IgD-negative memory B cell (primary cell): ENCODE data around the gene LRRN4. TPM values are rescaled to one million over a fixed set of nuclear protein-coding genes. Genes with fewer than 3 reads are reported as not detected.
"Not testable (repeated sequence)": the region's sequence is repeated elsewhere in the genome, so short reads cannot be mapped to it uniquely, and the experiment has no call there.

Experiments
- H3K27ac Mint-ChIP-seq, 3 donors: one replicate each; pipeline ENCODE4 v1.8.0; 2020 to 2022; ENCODE audit warnings: mild to moderate bottlenecking in 3 of 3, mixed read lengths in 3 of 3, moderate library complexity in 1 of 3
- H3K27me3 Mint-ChIP-seq: one replicate; pipeline ENCODE4 v1.8.0; 2021; ENCODE audit warnings: mixed read lengths
- H3K36me3 Mint-ChIP-seq: one replicate; pipeline ENCODE4 v1.8.0; 2020; ENCODE audit warnings: mild to moderate bottlenecking, mixed read lengths
- H3K4me1 Mint-ChIP-seq, 3 donors: one replicate each; pipeline ENCODE4 v1.8.0; 2020 to 2022; ENCODE audit warnings: mixed read lengths in 3 of 3, mild to moderate bottlenecking in 1 of 3
- H3K4me3 Mint-ChIP-seq, 4 donors: one replicate each; pipeline ENCODE4 v1.8.0; 2020 to 2022; ENCODE audit warnings: mild to moderate bottlenecking in 4 of 4, mixed read lengths in 4 of 4, moderate library complexity in 3 of 4
- H3K9me3 Mint-ChIP-seq, 3 donors: one replicate each; pipeline ENCODE4 v1.8.0; 2020 to 2021; ENCODE audit warnings: mixed read lengths in 3 of 3, mild to moderate bottlenecking in 1 of 3
- polyA plus RNA-seq: library from polyadenylated mRNA; unstranded; fragments of 300-500 nt; fragmentation: Illumina TruSeq; gene quantifications from one replicate; pipeline ENCODE4 v1.2.3, GENCODE V29; 2021

The LRRN4 gene
- polyA plus RNA-seq, 1 donor from 2014 or later, result not detected

DNA sequence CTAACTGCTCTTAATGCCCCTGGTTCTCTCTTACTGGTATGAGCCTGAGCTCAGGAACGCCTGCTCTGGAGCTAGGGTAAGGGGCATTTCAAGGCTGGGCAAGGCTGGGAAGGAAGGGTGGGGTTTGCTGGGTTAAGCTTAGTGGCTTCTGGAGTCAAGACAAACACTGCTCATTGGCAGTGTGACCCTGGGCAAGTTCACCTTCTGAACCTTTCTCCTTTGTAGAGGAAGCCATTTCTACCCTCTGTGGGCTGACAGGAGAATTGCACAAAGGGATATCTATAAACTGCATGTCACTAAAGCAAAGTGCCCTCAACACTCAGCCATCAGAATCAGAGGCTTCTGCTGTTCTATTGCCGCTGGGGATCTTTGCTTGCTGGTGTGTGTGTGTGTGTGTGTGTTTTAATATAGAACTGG, 20.3 kb upstream of the LRRN4 start:
- Mint-ChIP-seq H3K27me3 (peaks cover 12% of the 10 kb centered on the region), H3K36me3 (no peaks in the 10 kb centered on the region), H3K4me1 (peaks cover 0 to 4% (median 0%) of the 10 kb centered on the region in 3 donors), H3K27ac (no peak overlapping the region), H3K4me3 (no peak overlapping the region), H3K9me3 (no peaks in the 10 kb centered on the region)

DNA sequence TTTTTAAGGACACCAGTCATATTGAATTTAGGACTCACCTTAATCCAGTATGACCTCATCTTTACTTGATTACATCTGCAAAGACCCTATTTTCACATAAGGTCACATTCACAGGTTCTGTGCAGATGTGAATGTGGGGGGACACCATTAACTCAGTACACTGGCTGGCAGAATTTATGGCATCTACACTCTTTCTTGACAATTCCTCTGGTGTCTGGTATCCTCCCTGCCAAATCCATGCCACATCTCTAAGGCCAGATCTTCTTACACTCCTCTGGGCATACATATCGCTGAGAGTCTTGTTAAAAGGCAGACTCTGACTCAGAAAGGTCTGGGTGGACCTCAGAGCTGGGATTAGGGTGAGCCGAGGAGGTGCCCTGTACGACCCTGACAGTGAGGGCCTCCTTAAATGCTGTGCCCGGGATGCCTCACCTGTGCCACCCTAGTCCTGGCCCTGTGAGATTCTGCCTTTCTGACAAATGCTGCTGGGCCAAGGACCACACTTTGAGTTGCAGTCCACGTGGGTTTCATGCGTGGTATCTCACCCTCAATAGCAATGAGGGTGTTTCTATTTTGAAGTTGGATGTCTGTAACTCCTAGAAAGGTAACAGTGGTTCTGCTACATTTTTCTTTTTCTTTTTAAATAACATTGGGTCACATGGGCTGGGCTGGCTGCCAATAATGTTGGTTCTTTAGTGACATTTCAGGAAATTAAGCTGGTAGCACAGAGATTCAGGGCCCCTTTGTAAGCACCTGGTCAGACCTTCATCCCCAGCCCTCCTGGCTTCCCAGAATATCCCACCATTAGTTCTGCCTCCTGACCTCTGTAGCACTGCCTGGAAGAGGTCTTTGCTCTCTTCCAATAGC, 17.2 kb upstream of the LRRN4 start:
- H3K9me3 Mint-ChIP-seq, result no peaks in the 10 kb centered on the region
- H3K4me1 Mint-ChIP-seq, result peaks cover 0 to 4% (median 0%) of the 10 kb centered on the region in 3 donors
- no peaks in the 10 kb centered on the region for H3K36me3 Mint-ChIP-seq
- H3K27me3 Mint-ChIP-seq, result peaks cover 11% of the 10 kb centered on the region
- peak overlapping the region in 1 of 4 donors; percentile 13 for H3K4me3 Mint-ChIP-seq
- H3K27ac Mint-ChIP-seq, result no peak overlapping the region

DNA sequence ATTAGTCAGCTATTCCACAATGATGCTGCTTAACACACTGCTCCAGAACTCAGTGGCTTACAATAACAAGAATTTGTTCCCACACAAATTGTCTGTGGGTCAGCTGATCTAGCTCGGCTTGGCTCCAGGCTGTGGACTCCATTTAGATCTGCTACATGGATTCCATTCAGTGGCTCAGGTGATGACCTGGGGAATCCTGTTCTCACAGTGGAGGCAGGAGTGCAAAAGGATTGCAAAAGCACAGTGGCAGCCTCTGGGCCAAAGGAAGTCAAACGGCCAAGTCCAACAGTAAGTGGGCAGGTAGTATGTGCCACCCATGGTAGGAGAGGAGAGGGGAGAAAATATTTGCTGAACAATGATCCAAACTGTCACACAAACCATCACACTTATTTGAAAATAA, 15.8 kb upstream of the LRRN4 start:
- Mint-ChIP-seq H3K9me3 (no peaks in the 10 kb centered on the region), H3K27ac (no peak overlapping the region), H3K36me3 (no peaks in the 10 kb centered on the region), H3K4me1 (peaks cover 0 to 4% (median 0%) of the 10 kb centered on the region in 3 donors), H3K4me3 (no peak overlapping the region), H3K27me3 (peaks cover 7% of the 10 kb centered on the region)

DNA sequence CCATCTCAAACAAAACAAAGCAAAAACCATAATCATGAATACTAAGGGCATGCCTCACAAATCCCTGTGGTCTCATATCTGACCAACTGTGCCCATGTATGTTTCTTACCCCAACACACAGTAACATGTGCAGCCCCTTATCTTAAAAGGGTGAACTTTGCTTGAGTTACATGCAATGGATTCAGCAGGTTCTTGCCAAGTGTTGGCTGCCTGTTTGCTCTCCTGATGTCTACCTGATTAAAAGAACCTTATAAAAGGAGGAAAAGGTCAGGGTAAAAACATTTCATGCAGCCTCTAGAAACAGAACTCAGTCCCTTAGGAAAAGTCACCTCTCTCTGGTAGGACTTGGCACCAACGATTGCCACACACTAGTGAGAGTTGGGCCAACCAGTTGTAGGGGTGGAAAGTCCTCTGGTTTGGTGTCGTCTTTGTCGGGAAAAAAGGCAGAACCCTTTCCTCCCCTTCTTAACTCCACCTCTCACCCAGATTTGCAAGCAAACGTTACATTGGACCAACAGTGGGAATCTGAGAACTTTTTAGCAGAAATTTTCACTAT, 14.0 kb upstream of the LRRN4 start:
- H3K27me3 Mint-ChIP-seq, result peaks cover 1% of the 10 kb centered on the region
- H3K4me3 Mint-ChIP-seq, result no peak overlapping the region
- H3K27ac Mint-ChIP-seq, result no peak overlapping the region

DNA sequence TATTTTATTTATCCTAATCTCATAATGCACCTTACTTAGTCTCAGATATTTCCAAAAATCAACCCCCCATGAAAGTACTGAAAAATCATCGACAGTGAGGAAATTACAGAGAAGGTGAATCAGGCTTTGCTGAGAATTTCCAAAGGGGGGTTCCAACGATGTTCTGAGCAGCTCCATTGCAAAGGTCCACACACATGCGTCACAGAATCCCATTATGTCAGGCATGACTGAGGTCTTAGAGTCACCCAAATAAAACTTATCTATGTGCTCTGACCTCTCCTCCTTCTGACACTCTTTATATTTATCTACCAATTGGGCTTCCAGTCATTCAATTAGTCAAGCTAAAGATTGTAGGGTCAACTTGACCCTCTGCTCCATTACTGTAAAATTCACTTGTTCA, 12.7 kb upstream of the LRRN4 start:
- H3K9me3 Mint-ChIP-seq, result no peaks in the 10 kb centered on the region
- H3K27ac Mint-ChIP-seq, result no peak overlapping the region
- peaks cover 1% of the 10 kb centered on the region for H3K27me3 Mint-ChIP-seq
- H3K36me3 Mint-ChIP-seq, result no peaks in the 10 kb centered on the region
- no peaks in the 10 kb centered on the region for H3K4me1 Mint-ChIP-seq
- H3K4me3 Mint-ChIP-seq, result no peak overlapping the region

More for the DNA sequence above, 14.0 kb upstream of the LRRN4 start:
- Mint-ChIP-seq H3K36me3 (no peaks in the 10 kb centered on the region), H3K4me1 (no peaks in the 10 kb centered on the region), H3K9me3 (no peaks in the 10 kb centered on the region)

DNA sequence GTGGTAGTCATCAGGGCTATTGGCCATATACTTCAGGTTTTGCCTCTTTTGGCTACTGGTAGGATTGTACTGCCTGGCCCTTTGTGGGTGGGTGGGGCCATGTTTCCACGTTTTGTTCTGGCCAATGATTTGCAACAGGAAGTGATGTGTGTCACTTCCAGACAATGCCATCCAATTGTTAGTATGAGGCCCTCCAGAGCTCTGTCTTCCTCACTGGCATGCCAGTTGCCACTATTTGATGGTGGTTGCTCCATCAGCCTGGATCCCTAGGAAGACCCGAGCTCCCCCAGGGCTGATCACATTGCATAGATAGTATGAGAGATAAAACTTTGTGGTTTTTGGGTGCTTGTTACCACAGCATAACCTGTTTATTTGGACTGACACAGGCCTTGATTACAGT, 7.7 kb upstream of the LRRN4 start:
- Mint-ChIP-seq H3K4me3 (no peak overlapping the region), H3K27ac (no peak overlapping the region), H3K27me3 (peaks cover 1% of the 10 kb centered on the region), H3K36me3 (peaks cover 2% of the 10 kb centered on the region), H3K9me3 (no peaks in the 10 kb centered on the region), H3K4me1 (no peaks in the 10 kb centered on the region)

DNA sequence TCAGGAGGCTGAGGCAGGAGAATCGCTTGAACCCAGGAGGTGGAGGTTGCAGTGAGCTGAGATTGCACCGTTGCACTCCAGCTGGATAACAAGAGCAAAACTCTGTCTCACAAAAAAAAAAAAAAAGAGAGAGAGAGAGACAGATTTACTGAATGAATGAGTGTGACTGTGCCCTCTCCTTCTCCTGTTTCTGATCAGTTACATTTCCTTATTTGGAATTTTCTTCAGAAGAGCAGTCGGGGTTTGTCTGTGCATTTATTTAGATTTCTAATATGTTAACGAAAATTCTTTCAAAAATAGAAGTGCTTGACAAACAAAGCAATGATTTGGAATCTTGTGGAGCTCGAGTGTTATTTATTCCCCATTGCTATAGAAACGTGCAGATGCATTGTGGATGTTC, 6.4 kb upstream of the LRRN4 start:
- Mint-ChIP-seq H3K36me3 (peaks cover 2% of the 10 kb centered on the region), H3K4me3 (no peak overlapping the region), H3K27me3 (peaks cover 1% of the 10 kb centered on the region), H3K4me1 (no peaks in the 10 kb centered on the region), H3K9me3 (no peaks in the 10 kb centered on the region), H3K27ac (no peak overlapping the region)

DNA sequence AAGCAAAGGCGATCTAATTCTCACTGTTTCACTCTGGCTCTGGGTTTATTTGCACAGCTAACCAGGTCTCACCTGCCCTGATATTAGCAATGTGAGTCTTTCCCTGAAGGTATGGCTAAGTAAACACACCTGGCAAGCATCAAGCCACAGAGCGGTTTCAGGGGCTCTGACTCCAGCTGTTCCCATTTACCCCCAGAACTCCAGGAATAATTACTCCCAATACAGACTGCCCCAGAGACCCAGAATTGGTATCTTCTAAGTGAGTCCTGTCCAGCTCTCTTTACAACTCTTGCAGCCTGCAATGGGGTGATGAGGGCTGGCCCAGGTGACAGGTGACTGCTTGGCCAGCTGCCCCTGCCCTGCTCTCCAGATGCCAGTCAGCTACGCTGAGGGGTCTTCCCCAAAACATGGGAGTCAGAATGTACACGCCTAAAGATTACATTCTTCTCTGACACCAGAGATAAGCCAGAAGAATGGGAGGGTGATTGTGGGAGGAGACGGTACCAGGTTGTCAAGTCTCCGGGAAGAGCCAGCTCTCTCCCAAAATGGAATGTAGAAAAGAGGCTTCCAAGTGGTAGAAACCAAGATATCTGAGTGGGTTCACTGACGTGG, 4.9 kb upstream of the LRRN4 start:
- Mint-ChIP-seq H3K27me3 (peaks cover 5% of the 10 kb centered on the region), H3K36me3 (peaks cover 2% of the 10 kb centered on the region), H3K9me3 (no peaks in the 10 kb centered on the region), H3K27ac (no peak overlapping the region), H3K4me1 (no peaks in the 10 kb centered on the region), H3K4me3 (no peak overlapping the region)

DNA sequence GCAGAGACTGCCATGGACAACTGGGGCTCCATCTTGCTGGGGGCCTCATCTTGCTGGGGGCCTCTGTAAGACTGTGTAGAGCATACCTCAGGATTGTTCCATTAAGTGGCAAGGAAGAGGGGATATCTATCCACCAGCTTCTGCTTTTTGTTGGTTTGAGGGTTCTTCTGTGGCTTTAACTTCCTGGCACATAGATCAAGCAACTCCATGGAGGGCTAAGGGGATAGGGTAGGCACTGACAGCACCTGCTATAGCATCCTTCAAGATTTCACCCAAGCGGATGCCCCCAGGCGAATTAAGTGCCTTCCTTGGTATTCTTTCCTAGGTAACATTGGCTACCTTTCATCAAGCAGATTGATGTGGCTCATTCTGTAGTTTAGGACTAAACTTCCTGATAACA, 3.8 kb upstream of the LRRN4 start:
- Mint-ChIP-seq H3K27me3 (peaks cover 13% of the 10 kb centered on the region), H3K9me3 (no peaks in the 10 kb centered on the region), H3K4me1 (peaks cover 0 to 4% (median 3%) of the 10 kb centered on the region in 3 donors), H3K36me3 (peaks cover 2% of the 10 kb centered on the region), H3K27ac (no peak overlapping the region), H3K4me3 (no peak overlapping the region)

DNA sequence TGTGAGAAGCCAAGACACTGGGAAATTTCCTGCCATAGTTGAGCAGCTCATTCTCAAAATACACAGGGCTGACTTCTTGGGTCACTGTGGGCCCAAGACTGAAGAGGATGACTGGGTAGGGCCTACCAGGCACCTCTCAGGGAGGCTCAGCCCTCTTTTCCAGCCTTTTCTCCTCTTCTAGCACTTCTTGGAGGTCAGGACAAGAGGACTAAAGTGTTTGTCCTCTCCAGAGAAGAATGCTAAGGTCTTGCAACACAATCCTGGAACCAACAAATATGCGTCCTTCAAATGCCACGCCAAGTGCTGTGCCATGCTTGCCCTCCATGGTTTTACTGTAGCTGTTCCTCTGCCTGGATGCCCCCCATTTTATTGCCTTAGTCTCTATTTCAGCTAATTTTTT, 3.3 kb upstream of the LRRN4 start:
- H3K27ac Mint-ChIP-seq, result no peak overlapping the region
- no peaks in the 10 kb centered on the region for H3K9me3 Mint-ChIP-seq
- H3K4me3 Mint-ChIP-seq, result no peak overlapping the region
- peaks cover 0 to 4% (median 3%) of the 10 kb centered on the region in 3 donors for H3K4me1 Mint-ChIP-seq
- peaks cover 2% of the 10 kb centered on the region for H3K36me3 Mint-ChIP-seq
- peaks cover 13% of the 10 kb centered on the region for H3K27me3 Mint-ChIP-seq

DNA sequence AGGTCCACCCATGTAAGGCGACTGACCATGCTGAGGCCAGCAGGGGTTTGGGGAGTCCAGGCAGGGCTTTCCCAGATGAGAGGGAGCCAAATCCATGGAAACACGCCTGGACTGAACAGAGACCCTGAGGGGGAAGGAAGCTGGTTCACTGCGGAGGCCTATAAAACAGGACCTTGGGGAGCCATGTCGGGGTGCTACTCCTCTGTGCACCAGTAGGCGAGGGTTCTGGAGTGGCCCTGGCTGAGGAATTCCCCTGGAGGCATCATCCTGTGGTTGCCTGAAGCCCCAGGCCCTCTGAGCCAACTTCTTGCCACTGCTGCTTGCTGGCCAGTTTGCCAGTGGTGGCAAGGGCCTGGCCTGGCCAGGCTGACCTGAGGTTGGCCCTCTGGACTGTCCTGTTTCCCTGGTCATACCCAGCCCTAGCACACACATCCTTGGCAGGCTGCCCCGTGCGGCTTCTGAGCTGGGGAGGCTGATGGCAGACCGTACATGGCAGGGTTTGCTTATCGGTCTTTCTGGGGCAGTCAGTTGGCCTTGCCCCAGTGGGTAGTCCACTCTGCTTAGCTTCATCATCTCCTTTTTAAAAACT, 2.2 kb upstream of the LRRN4 start:
- no peak overlapping the region for H3K27ac Mint-ChIP-seq
- H3K36me3 Mint-ChIP-seq, result peaks cover 1% of the 10 kb centered on the region
- peaks cover 0 to 4% (median 3%) of the 10 kb centered on the region in 3 donors for H3K4me1 Mint-ChIP-seq
- H3K4me3 Mint-ChIP-seq, result no peak overlapping the region
- H3K27me3 Mint-ChIP-seq, result peaks cover 19% of the 10 kb centered on the region
- H3K9me3 Mint-ChIP-seq, result no peaks in the 10 kb centered on the region

DNA sequence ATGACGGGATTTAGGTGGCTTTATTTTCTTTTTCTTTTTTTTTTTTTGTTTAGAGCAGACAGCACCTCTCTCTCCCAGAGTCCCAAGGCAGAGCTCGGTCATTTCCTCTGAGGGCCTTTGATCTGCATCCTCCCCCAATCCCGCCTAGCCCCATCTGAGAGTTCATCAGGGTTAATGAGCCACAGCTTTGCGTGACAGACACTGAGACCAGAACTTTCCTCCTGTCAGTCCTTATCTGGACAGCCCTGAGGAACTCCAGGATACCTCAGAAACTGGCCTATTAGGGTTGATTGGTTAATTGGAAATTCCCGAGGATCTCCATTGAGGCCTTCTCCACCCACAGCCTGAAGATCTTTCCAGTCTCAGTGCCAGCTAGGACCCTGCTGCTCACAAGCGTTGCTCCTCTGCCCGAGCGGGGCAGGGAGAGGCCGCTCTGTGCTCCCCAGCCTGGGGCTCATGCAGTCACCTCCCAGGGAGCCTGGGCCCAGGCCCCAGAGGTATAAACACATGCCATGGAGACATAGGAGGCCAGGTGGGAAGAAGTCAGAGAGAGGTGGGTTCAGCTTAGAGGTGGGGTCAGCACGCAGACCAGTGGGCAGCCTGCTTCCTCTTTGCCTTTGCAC, 1.4 kb upstream of the LRRN4 start:
- Mint-ChIP-seq H3K27ac (no peak overlapping the region), H3K27me3 (peaks cover 26% of the 10 kb centered on the region), H3K4me3 (no peak overlapping the region), H3K36me3 (no peaks in the 10 kb centered on the region), H3K9me3 (no peaks in the 10 kb centered on the region), H3K4me1 (peaks cover 0 to 5% (median 4%) of the 10 kb centered on the region in 3 donors)

DNA sequence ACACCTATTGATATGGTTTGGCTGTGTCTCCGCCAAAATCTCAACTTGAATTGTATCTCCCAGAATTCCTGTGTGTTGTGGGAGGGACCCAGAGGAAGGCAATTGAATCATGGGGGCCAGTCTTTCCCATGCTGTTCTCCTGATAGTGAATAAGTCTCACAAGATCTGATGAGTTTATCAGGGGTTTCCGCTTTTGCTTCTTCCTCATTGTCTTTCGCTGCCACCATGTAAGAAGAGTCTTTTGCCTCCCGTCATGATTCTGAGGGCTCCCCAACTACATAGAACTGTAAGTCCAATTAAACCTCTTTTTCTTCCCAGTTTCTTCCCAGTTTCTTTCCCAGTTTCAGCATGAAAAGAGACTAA, 810 bp upstream of the LRRN4 start:
- H3K27ac Mint-ChIP-seq, H3K4me1 Mint-ChIP-seq, H3K9me3 Mint-ChIP-seq, H3K36me3 Mint-ChIP-seq, H3K4me3 Mint-ChIP-seq: not testable (repeated sequence)
- peaks cover 27% of the 10 kb centered on the region for H3K27me3 Mint-ChIP-seq

DNA sequence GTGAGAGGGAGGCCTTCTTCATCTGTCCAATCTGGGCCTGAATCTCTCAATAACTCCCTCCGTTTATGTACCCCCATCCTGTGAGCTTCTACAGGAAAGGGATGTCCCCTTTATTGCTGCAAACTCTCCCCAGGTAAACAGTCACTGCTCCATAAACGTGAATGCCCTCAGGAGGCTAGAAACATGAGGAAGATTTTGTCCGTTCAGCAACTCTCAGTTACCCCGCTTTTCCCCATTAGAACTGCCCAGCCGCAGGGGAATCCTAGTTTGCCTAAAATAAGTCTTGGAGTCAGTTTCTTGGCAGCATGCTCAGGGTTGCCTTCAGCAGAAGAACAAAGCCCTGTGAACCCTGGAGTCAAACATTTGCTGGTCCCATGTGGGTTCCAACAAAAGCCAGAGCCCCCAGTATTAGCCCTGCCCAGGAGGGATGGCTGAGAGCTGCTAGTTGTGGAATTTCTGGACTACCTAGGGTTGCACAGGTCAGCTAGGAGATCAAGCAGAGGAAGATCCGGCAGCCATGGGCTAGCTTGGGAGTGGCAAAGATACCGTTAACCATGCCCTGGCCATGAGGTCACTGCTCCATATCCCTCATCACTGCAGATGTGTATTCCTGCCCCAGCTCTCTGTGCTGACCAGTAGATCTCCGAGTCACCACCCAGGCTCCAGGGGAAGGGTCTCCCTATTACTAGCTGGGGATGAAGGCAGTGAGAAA, 640 bp downstream of the LRRN4 start:
- H3K4me3 Mint-ChIP-seq, result no peak overlapping the region
- peaks cover 0 to 5% (median 4%) of the 10 kb centered on the region in 3 donors for H3K4me1 Mint-ChIP-seq

More for the DNA sequence above, 640 bp downstream of the LRRN4 start:
- Mint-ChIP-seq H3K36me3 (no peaks in the 10 kb centered on the region), H3K9me3 (no peaks in the 10 kb centered on the region), H3K27ac (no peak overlapping the region), H3K27me3 (peaks cover 27% of the 10 kb centered on the region)
